ENCODE measurements around the gene NELL2.

The NELL2 gene

DNA sequence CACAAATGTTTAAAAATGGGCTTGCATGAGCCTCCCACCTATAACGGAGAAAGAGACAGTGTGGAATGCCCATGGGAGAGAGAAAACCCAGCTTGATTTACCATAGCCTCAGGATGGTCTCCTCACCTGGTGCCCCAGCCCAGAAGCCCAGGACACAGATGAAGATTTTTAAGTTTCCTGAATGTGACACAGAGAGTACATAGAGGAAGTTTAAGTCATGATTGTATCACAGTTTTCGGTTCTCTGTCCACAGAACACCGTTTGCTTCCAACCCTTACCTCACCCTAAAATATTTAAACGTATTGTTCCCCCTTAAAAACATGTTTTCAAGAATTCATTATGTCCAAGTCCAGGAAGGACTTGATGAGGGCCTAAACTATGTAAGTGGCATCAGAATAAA, 56.2 kb downstream of the NELL2 start:
- TF ChIP-seq, protein P1, sequence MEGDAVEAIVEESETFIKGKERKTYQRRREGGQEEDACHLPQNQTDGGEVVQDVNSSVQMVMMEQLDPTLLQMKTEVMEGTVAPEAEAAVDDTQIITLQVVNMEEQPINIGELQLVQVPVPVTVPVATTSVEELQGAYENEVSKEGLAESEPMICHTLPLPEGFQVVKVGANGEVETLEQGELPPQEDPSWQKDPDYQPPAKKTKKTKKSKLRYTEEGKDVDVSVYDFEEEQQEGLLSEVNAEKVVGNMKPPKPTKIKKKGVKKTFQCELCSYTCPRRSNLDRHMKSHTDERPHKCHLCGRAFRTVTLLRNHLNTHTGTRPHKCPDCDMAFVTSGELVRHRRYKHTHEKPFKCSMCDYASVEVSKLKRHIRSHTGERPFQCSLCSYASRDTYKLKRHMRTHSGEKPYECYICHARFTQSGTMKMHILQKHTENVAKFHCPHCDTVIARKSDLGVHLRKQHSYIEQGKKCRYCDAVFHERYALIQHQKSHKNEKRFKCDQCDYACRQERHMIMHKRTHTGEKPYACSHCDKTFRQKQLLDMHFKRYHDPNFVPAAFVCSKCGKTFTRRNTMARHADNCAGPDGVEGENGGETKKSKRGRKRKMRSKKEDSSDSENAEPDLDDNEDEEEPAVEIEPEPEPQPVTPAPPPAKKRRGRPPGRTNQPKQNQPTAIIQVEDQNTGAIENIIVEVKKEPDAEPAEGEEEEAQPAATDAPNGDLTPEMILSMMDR (IDR thresholded peaks at IDR 0.05; ENCODE audit: control insufficient read depth, extremely low read depth, insufficient read depth), result no peak
- H3K4me3 ChIP-seq (ENCODE audit: low read depth, low read length), result no peak overlapping the region
- no peak for DNase-seq (ENCODE audit: low read depth)

DNA sequence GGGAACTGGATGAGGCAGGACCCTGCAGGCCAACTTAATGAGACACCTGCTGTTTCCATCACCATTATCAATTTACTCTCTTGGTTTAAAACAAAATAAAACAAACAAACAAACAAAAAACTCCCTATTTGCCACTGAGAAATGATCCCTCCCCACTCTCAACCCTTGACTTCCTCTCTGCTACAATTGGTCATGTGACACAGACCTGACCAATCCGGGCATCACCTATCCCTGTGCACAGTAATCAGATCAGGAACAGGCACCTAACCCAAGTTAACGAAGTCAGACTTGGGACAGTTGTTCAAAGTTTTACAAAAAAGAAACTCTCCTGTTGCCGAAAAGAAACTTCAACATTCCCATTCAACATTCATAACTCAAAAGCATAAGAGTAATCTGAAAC, 58.4 kb downstream of the NELL2 start:
- no peak for DNase-seq (ENCODE audit: low read depth)

DNA sequence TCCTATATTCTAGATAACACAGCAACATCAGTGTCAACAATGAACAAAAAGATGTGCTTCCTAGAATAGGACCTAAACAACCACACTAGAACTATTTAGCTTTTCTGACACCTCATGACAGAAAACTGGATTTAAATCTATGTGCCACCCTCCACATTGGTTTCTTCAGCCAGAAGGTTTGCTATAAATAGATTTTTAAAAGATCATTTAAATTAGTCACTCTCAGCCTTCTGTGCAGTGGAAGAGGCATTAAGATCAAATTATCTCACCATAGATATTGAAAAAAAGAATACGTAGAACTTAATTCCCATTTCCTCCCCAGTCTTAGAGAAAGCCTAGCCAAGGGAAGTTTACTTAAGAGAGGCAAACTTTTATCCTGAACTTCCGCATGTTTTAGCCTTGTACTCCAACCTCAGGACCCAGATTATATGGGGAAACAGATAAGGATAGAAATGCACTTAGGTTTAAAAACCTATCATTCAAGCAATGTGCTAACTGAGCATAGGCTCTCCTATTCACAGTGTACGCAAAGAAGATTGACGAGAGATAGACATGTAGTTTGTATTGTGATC, 59.6 kb downstream of the NELL2 start:
- DNase-seq (ENCODE audit: low read depth), result no peak
- H3K4me3 ChIP-seq (ENCODE audit: low read depth, low read length), result no peak overlapping the region
- TF ChIP-seq, protein P1 (IDR thresholded peaks at IDR 0.05; ENCODE audit: control insufficient read depth, extremely low read depth, insufficient read depth), result no peak

More for the DNA sequence above, 58.4 kb downstream of the NELL2 start:
- H3K4me3 ChIP-seq (ENCODE audit: low read depth, low read length), result no peak overlapping the region
- TF ChIP-seq, protein P1 (IDR thresholded peaks at IDR 0.05; ENCODE audit: control insufficient read depth, extremely low read depth, insufficient read depth), result no peak

DNA sequence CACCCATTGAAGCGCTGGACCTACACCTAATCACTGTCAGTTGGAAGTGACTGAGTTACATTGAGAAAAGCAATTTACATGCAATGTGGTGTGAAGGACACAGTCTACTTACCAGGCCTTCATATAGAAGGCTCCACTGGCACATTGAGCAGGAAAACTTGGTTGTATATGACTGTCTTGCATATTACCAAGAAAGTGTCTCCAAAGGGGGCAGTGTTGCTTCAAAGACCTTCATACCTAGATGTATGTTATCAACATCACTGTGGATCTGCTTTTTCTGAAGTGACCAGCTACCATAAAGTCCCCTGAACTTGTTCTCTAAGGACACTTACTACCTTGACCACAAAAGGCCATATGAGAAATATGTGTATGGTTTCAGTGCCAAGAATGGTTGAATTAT, 64.1 kb downstream of the NELL2 start:
- DNase-seq (ENCODE audit: low read depth), result no peak
- TF ChIP-seq, protein P1 (IDR thresholded peaks at IDR 0.05; ENCODE audit: control insufficient read depth, extremely low read depth, insufficient read depth), result 0 out of 2 replicates have a peak, but pooled peaks have one; percentile 9
- no peak overlapping the region for H3K4me3 ChIP-seq (ENCODE audit: low read depth, low read length)

DNA sequence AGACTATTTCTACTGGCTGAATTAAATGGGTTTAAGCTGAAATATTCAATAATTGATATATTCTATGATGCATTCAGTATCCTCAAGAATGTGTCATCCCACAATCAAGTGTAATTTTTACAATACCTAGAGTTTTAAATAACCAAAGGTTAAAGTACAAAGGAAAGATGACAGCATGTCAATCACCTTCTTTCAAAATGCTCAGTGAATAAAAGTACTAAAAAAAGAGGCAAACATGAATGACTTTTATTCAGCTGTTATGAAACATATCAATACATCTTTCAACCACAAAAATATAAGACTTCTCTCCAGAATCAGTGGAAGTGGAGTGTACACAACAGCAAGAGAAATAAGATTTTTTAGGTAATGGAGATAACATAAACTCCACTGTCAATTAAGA, 72.0 kb downstream of the NELL2 start:
- TF ChIP-seq, protein P1 (IDR thresholded peaks at IDR 0.05; ENCODE audit: control insufficient read depth, extremely low read depth, insufficient read depth), result no peak
- DNase-seq (ENCODE audit: low read depth), result no peak
- no peak overlapping the region for H3K4me3 ChIP-seq (ENCODE audit: low read depth, low read length)

DNA sequence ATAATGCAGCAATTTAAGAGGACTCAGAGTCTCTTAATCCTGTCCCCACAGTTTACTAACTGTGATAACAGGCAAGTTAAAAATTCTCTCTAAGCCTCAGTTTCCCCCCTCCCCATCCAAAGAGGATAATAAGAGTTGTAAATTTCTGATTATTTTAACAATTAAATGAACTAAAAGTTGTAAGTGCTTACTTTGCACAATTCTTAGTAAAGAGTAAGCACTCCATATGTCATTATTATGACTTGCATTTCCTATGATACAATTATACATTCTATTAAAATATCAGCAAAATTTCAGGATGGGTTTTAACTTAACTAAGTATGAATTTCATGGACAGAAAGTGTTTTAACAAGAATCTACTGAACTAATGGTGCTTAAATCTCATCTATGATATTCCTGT, 80.1 kb downstream of the NELL2 start:
- no peak for DNase-seq (ENCODE audit: low read depth)
- TF ChIP-seq, protein P1 (IDR thresholded peaks at IDR 0.05; ENCODE audit: control insufficient read depth, extremely low read depth, insufficient read depth), result no peak
- no peak overlapping the region for H3K4me3 ChIP-seq (ENCODE audit: low read depth, low read length)

DNA sequence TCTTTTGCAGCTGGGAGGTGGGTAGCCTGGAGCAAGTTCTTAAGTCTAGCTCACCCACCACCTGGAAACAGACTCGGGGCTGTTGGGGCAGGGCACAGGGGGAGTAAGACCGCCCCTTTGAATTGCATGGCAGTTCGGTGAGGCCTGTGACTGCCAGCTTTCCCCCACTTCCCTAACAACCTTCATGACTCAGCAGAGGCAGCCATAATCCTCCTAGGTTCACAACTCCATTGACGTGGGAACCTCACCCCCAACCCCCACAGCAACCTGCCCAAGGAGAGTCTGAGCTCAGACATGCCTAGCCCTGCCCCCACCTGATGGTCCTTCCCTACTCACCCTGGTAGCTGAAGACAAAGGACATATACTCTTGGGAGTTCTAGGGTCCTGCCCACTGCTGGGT, 87.4 kb downstream of the NELL2 start:
- TF ChIP-seq, protein P1 (IDR thresholded peaks at IDR 0.05; ENCODE audit: control insufficient read depth, extremely low read depth, insufficient read depth), result no peak
- no peak for DNase-seq (ENCODE audit: low read depth)
- H3K4me3 ChIP-seq (ENCODE audit: low read depth, low read length), result no peak overlapping the region

Data from LNCaP clone FGC (cell line).